HepG2 (cell line): ENCODE data around the gene RRM2.

Experiments
- CREB1 ChIP-seq, 2 experiments: fragments of 450-650 bp in 1 of 2; IDR thresholded peaks; 2 replicates each; pipeline ENCODE4 v1.6.1; 2016 to 2017; ENCODE audit warnings: control low read depth in 1 of 2, mild to moderate bottlenecking in 1 of 2, missing compliant biosample characterization in 1 of 2, missing genetic modification characterization in 1 of 2
- CTCF ChIP-seq: sonication (generic); formaldehyde crosslinking; IDR thresholded peaks from 2 replicates; pipeline ENCODE4 v1.5.0; 2020; ENCODE audit warnings: mild to moderate bottlenecking, missing genetic modification reagents, moderate library complexity
- ERF ChIP-seq: IDR thresholded peaks from 2 replicates; pipeline ENCODE4 v1.6.1; 2018; ENCODE audit warnings: missing biosample characterization, missing genetic modification reagents
- KLF16 ChIP-seq, 2 experiments: sonication (generic) in 1 of 2; formaldehyde crosslinking in 1 of 2; IDR thresholded peaks; 2 replicates each; pipeline versions ENCODE4 v1.6.1 to v1.8.0; 2016 to 2023; ENCODE audit warnings: missing genetic modification reagents in 2 of 2, missing compliant biosample characterization in 1 of 2
- POLR2A ChIP-seq, 2 experiments: IDR thresholded peaks; 2 replicates each; pipeline ENCODE4 v1.6.1; 2011; ENCODE audit warnings: low read depth in 2 of 2, low read length in 2 of 2, mild to moderate bottlenecking in 1 of 2, moderate library complexity in 1 of 2; ENCODE audit not compliant: insufficient read depth in 1 of 2
- ZNF569 ChIP-seq: sonication (generic); formaldehyde crosslinking; IDR thresholded peaks from 2 replicates; pipeline ENCODE4 v1.5.0; 2020; ENCODE audit warnings: mild to moderate bottlenecking, missing genetic modification reagents, moderate library complexity, borderline replicate concordance

DNA sequence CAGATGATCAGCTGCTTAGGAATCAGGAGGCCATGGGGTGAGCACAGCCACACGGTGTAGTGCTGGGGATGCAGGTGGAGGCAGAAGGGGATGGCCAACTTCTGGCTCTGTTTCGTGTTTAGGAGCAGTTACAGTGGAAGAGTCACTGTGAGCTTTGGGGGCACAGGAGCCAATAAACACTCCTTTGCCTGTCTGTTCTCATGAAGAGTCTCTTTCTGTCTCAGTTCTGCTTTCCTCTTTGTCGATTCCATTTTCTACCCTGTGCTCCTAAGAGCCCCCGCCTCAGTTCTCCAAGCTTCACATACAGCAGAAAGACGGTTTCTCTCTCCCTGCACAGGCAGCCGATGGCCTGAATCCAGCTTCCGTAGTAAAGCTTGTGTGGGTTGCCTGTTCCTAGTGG, 21.0 kb upstream of the RRM2 start:
- TF ChIP-seq CTCF (CRISPR knock-in tag) (no peak), POLR2A (IDR thresholded peaks at IDR 0.05; ENCODE audit: insufficient read depth in 1 of 2, low read depth in 2 of 2, low read length in 2 of 2) (no peak), ZNF569 (CRISPR knock-in tag) (no peak), CREB1 (IDR thresholded peaks at IDR 0.05) (no peak), CREB1 (CRISPR knock-in tag; IDR thresholded peaks at IDR 0.05) (no peak), KLF16 (CRISPR knock-in tag; IDR thresholded peaks at IDR 0.05) (no peak), ERF (CRISPR knock-in tag) (no peak)
